Measurements from ENCODE around the gene DISC1. TPM values are rescaled to one million over a fixed set of nuclear protein-coding genes. Genes with fewer than 3 reads are reported as not detected.
A peak's percentile ranks its signal among the peaks of the same experiment; 100 is the strongest.

The DISC1 gene
- total RNA-seq, 1 experiment from 2014 or later, result 1.8 TPM

GRCh38 chr1:231985296-231986023 lies 358.9 kb downstream of the DISC1 start:
- Histone ChIP-seq H3K79me2 (ENCODE audit: insufficient read depth, low read length) (no peaks in the 10 kb centered on the region), H3K4me3 (replicated peaks in 1 of 2; ENCODE audit: low read depth in 1 of 2, low read length in 2 of 2) (no peak overlapping the region), H3K9me3 (ENCODE audit: control insufficient read depth in 1 of 2, insufficient read depth in 1 of 2, low read depth in 1 of 2, low read length in 2 of 2) (no peaks in the 10 kb centered on the region), H3K4me2 (ENCODE audit: low read length) (no peak overlapping the region), H3K27me3 (ENCODE audit: insufficient read depth, low read length) (no peaks in the 10 kb centered on the region), H3K27ac (ENCODE audit: low read depth, low read length) (no peak overlapping the region), H3K4me1 (ENCODE audit: control insufficient read depth in 1 of 2, insufficient read depth in 2 of 2, low read length in 2 of 2) (peaks cover 0 to 6% of the 10 kb centered on the region in 2 experiments; a peak in 2 of 4 replicates), H3K9me2 (ENCODE audit: insufficient read depth) (no peaks in the 10 kb centered on the region), H2AFZ (ENCODE audit: low read depth, low read length, poor library complexity, severe bottlenecking) (no peak overlapping the region), H3K36me3 (ENCODE audit: control insufficient read depth in 1 of 2, insufficient read depth in 2 of 2, low read length in 2 of 2) (no peaks in the 10 kb centered on the region), H4K20me1 (ENCODE audit: insufficient read depth) (no peaks in the 10 kb centered on the region), H3K9ac (ENCODE audit: low read length) (no peak overlapping the region)
- ChIA-PET POLR2A (no interaction called here), RAD21 (ENCODE audit: low non-redundant PET in 1 of 2, low total read pairs in 2 of 2, uncharacterized antibody in 2 of 2, unreplicated experiment in 2 of 2) (no interaction called here), CTCF (interaction anchor here (1.1 kb wide), 1 partner anchor 642 kb away, joined by 3 read pairs; no protein-coding TSS in a partner anchor)
- intact Hi-C loops (cut with micrococcal nuclease), result no loop called here
- DNase-seq (ENCODE audit: low read depth, low spot score) (no peak), ATAC-seq (no peak)
- TF ChIP-seq SP1 (IDR thresholded peaks at IDR 0.05; ENCODE audit: low read depth) (0 out of 2 replicates have a peak, but pooled peaks have one; percentile 6), SRF (IDR thresholded peaks at IDR 0.05; ENCODE audit: low read depth) (no peak), FOSL1 (IDR thresholded peaks at IDR 0.05; ENCODE audit: low read depth) (0 out of 2 replicates have a peak, but pooled peaks have one; percentile 26)
- no TSS peak for BruUV-seq (replicated peaks)

GRCh38 chr1:231986631-231987336 lies 360.2 kb downstream of the DISC1 start:
- Histone ChIP-seq H3K4me1 (ENCODE audit: control insufficient read depth in 1 of 2, insufficient read depth in 2 of 2, low read length in 2 of 2) (peaks cover 0 to 6% of the 10 kb centered on the region in 2 experiments; a peak in 2 of 4 replicates), H3K4me3 (replicated peaks in 1 of 2; ENCODE audit: low read depth in 1 of 2, low read length in 2 of 2) (no peak overlapping the region), H3K4me2 (ENCODE audit: low read length) (no peak overlapping the region), H2AFZ (ENCODE audit: low read depth, low read length, poor library complexity, severe bottlenecking) (no peak overlapping the region), H3K27ac (ENCODE audit: low read depth, low read length) (no peak overlapping the region), H3K9ac (ENCODE audit: low read length) (no peak overlapping the region), H4K20me1 (ENCODE audit: insufficient read depth) (no peaks in the 10 kb centered on the region), H3K9me2 (ENCODE audit: insufficient read depth) (no peaks in the 10 kb centered on the region), H3K36me3 (ENCODE audit: control insufficient read depth in 1 of 2, insufficient read depth in 2 of 2, low read length in 2 of 2) (no peaks in the 10 kb centered on the region), H3K27me3 (ENCODE audit: insufficient read depth, low read length) (no peaks in the 10 kb centered on the region), H3K79me2 (ENCODE audit: insufficient read depth, low read length) (no peaks in the 10 kb centered on the region), H3K9me3 (ENCODE audit: control insufficient read depth in 1 of 2, insufficient read depth in 1 of 2, low read depth in 1 of 2, low read length in 2 of 2) (no peaks in the 10 kb centered on the region)
- ChIA-PET RAD21 (ENCODE audit: low non-redundant PET in 1 of 2, low total read pairs in 2 of 2, uncharacterized antibody in 2 of 2, unreplicated experiment in 2 of 2) (no interaction called here), POLR2A (no interaction called here), CTCF (no interaction called here)
- intact Hi-C loops (cut with micrococcal nuclease), result no loop called here
- BruUV-seq (replicated peaks), result no TSS peak
- no peak for ATAC-seq
- no peak for DNase-seq (ENCODE audit: low read depth, low spot score)
- no peak for TF ChIP-seq CBX3 (IDR thresholded peaks at IDR 0.05; ENCODE audit: low read depth)
- TF ChIP-seq YY1 (IDR thresholded peaks at IDR 0.05; ENCODE audit: extremely low read depth, insufficient replicate concordance, low read depth, low read length), result no peak
- no peak for TF ChIP-seq EZH2 (IDR thresholded peaks at IDR 0.05)
- TF ChIP-seq REST (IDR thresholded peaks at IDR 0.05; ENCODE audit: low read depth), result no peak
- TF ChIP-seq ELF1 (IDR thresholded peaks at IDR 0.05; ENCODE audit: borderline replicate concordance, low read depth), result no peak
- no peak for TF ChIP-seq MAX (IDR thresholded peaks at IDR 0.05)
- TF ChIP-seq TCF7L2 (IDR thresholded peaks at IDR 0.05; ENCODE audit: borderline replicate concordance, extremely low read depth, insufficient read depth, insufficient read length), result no peak
- TF ChIP-seq ZFX (IDR thresholded peaks at IDR 0.05), result no peak
- TF ChIP-seq ATF3 (IDR thresholded peaks at IDR 0.05), result no peak
- no peak for TF ChIP-seq SIN3A (IDR thresholded peaks at IDR 0.05; ENCODE audit: low read depth)
- TF ChIP-seq SRF (IDR thresholded peaks at IDR 0.05; ENCODE audit: low read depth), result no peak
